Activated T-helper 1 cell treated with anti-CD3 and anti-CD28 coated beads, Interleukin-12 subunit alpha, Interleukin-12 subunit beta, Interleukin-2, Interleukin-4 antibody, amounts not matched to agents 30 ng/mL and 10 ng/mL and 1 ng/mL, durations not matched to agents 14 hours and 24 hours and 36 hours (primary cell): ENCODE measurements around the gene FOXG1. TPM values are rescaled to one million over a fixed set of nuclear protein-coding genes. Genes with fewer than 3 reads are reported as not detected.

Experiments
- DNase-seq: peaks from one replicate; pipeline ENCODE4 v3.0.0; 2021; ENCODE audit warnings: low spot score
- H3K27ac Mint-ChIP-seq: one replicate; pipeline ENCODE4 v1.8.0; 2021; ENCODE audit warnings: mild to moderate bottlenecking, mixed read lengths
- H3K27me3 Mint-ChIP-seq: one replicate; pipeline ENCODE4 v1.8.0; 2022; ENCODE audit warnings: mild to moderate bottlenecking, moderate library complexity, mixed read lengths; ENCODE audit not compliant: insufficient read depth
- H3K36me3 Mint-ChIP-seq: one replicate; pipeline ENCODE4 v1.8.0; 2021; ENCODE audit warnings: low read depth, mixed read lengths
- H3K4me1 Mint-ChIP-seq: one replicate; pipeline ENCODE4 v1.8.0; 2021; ENCODE audit warnings: low read depth, mixed read lengths
- H3K4me3 Mint-ChIP-seq: one replicate; pipeline ENCODE4 v1.8.0; 2021; ENCODE audit warnings: mild to moderate bottlenecking, moderate library complexity, mixed read lengths
- H3K9me3 Mint-ChIP-seq: one replicate; pipeline ENCODE4 v1.8.0; 2021; ENCODE audit warnings: mixed read lengths
- intact Hi-C: fragments of 100-400 bp; cut with micrococcal nuclease; formaldehyde crosslinking; loops from one replicate; pipeline ENCODE4 v1.15.1; 2024
- total RNA-seq: library from RNA; stranded (reverse); gene quantifications from 2 replicates; pipeline ENCODE4 v1.2.3, GENCODE V29; 2022

Gene FOXG1
- total RNA-seq, 1 donor from 2014 or later: not detected

DNA sequence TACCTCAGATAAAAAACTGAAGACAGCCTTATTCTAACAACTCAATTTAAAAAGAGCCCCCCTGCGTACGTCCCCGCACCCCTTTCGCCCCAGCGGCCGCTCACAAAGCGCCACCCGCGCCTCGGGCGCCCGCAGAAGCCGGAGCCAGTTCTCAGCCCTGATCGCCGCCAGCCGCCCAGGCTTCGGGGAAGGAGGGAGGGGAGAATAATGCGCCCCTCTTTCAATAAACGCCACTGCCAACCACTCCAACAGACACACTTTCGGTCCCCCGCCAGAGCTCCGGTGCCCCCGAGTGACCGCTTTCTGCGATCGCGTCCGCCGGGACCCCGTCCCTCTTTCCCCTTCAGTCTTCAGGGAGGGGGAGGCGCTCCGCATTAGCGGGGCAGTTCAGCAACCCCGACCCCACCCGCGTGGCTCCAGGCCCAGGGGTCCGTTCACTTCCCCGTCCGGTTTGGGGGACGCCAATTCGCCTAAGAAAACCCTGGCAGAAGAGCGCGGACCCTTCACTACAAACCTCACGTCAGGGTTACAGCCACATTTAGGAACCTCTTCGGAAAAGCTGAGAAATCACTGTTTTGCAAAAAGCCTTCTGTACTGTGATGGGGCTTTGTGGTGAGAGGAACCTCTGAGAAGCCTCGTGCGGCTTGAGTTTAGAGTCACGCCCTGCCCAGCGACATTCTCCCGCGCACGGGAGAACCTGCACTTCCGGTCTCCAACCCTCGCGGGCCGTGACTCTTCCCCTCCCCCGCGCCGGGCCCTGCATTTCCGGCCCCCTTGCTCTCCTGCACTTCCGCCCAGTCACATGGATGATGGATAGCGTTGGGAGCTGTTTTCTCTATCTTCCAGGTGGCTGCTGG is 18.7 kb downstream of the FOXG1 start:
- Mint-ChIP-seq H3K27me3 (peaks cover 6% of the 10 kb centered on the region), H3K9me3 (peaks cover 9% of the 10 kb centered on the region), H3K4me1 (no peaks in the 10 kb centered on the region), H3K4me3 (no peak overlapping the region), H3K36me3 (no peaks in the 10 kb centered on the region), H3K27ac (no peak overlapping the region)
- intact Hi-C loops: no loop called here
- no peak for DNase-seq

DNA sequence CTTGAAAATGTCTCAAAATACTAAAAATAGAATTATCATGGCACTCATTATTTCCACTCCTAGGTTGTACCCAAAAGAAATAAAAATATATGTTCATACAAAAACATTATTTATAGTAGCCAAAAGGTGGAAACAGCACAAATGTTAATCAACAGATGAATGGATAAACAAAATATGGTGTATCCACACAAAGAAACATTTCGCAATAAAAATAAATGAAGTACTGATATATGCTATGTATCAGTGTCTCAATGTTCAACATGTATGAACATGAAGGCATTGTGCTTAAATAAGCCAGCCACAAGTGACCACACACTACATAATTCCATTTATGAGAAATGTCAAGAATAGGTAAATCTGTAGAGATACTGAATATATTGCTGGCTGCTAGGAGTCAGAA is 40.9 kb downstream of the FOXG1 start:
- no peak for DNase-seq
- Mint-ChIP-seq H3K27me3 (no peaks in the 10 kb centered on the region), H3K9me3 (peaks cover 31% of the 10 kb centered on the region), H3K27ac (no peak overlapping the region), H3K4me1 (no peaks in the 10 kb centered on the region), H3K4me3 (no peak overlapping the region), H3K36me3 (no peaks in the 10 kb centered on the region)
- intact Hi-C loops: no loop called here

GRCh38 chr14:28813810-28814209 is 47.2 kb downstream of the FOXG1 start:
- H3K9me3 Mint-ChIP-seq: peaks cover 18% of the 10 kb centered on the region
- intact Hi-C loops: no loop called here
- H3K4me3 Mint-ChIP-seq: no peak overlapping the region
- H3K36me3 Mint-ChIP-seq: no peaks in the 10 kb centered on the region
- H3K4me1 Mint-ChIP-seq: no peaks in the 10 kb centered on the region
- no peaks in the 10 kb centered on the region for H3K27me3 Mint-ChIP-seq
- no peak overlapping the region for H3K27ac Mint-ChIP-seq
- DNase-seq: no peak
